H9 (cell line): ENCODE data around the gene CDH15. TPM values are rescaled to one million over a fixed set of nuclear protein-coding genes. Genes with fewer than 3 reads are reported as not detected.

ENCODE experiments used
- DNase-seq: peaks from one replicate; pipeline ENCODE4 v3.0.0-alpha.2; 2017
- H2AFZ ChIP-seq: one replicate; pipeline ENCODE4 v1.6.1; 2013; ENCODE audit warnings: mild to moderate bottlenecking, low read length, control low read depth, moderate library complexity
- H2AK5ac ChIP-seq: 2 replicates; pipeline ENCODE4 v1.6.1; 2013; ENCODE audit warnings: low read length, control low read depth, mixed read lengths; ENCODE audit not compliant: insufficient read length
- H2BK120ac ChIP-seq: one replicate; pipeline ENCODE4 v1.6.1; 2013; ENCODE audit warnings: low read depth, mild to moderate bottlenecking, low read length, control low read depth, inconsistent platforms; ENCODE audit not compliant: poor library complexity, severe bottlenecking
- H2BK12ac ChIP-seq: 2 replicates; pipeline ENCODE4 v1.6.1; 2013; ENCODE audit warnings: low read length, control low read depth, mixed read lengths, low read depth; ENCODE audit not compliant: insufficient read length
- H2BK15ac ChIP-seq: 2 replicates; pipeline ENCODE4 v1.6.1; 2013; ENCODE audit warnings: low read depth, low read length, control low read depth
- H2BK20ac ChIP-seq: one replicate; pipeline ENCODE4 v1.6.1; 2013; ENCODE audit warnings: low read depth, mild to moderate bottlenecking, low read length, control low read depth, inconsistent platforms; ENCODE audit not compliant: poor library complexity, severe bottlenecking
- H2BK5ac ChIP-seq: 2 replicates; pipeline ENCODE4 v1.6.1; 2013; ENCODE audit warnings: low read length, control low read depth, mixed read lengths; ENCODE audit not compliant: insufficient read length
- H3K14ac ChIP-seq: 2 replicates; pipeline ENCODE4 v1.6.1; 2013; ENCODE audit warnings: low read length, control low read depth; ENCODE audit not compliant: insufficient read depth
- H3K18ac ChIP-seq: 2 replicates; pipeline ENCODE4 v1.6.1; 2013; ENCODE audit warnings: low read depth, mild to moderate bottlenecking, mixed read lengths, low read length, control low read depth; ENCODE audit not compliant: insufficient read length
- H3K23ac ChIP-seq: 2 replicates; pipeline ENCODE4 v1.6.1; 2013; ENCODE audit warnings: low read length, control low read depth, mixed read lengths, low read depth; ENCODE audit not compliant: insufficient read length
- H3K23me2 ChIP-seq: 2 replicates; pipeline ENCODE4 v1.6.1; 2013; ENCODE audit warnings: low read depth, mild to moderate bottlenecking, mixed read lengths, low read length, control low read depth; ENCODE audit not compliant: insufficient read length, poor library complexity, severe bottlenecking
- H3K27ac ChIP-seq: 2 replicates; pipeline ENCODE4 v1.5.1; 2013; ENCODE audit warnings: low read length, control low read depth, mixed read lengths, low read depth; ENCODE audit not compliant: insufficient read length
- H3K27me3 ChIP-seq: 2 replicates; pipeline ENCODE4 v1.6.1; 2013; ENCODE audit warnings: low read length, control low read depth, inconsistent platforms; ENCODE audit not compliant: insufficient read depth
- H3K4ac ChIP-seq: 2 replicates; pipeline ENCODE4 v1.6.1; 2013; ENCODE audit warnings: low read depth, mild to moderate bottlenecking, control low read depth, inconsistent platforms, low read length, moderate library complexity
- H3K4me1 ChIP-seq: 2 replicates; pipeline ENCODE4 v1.6.1; 2013; ENCODE audit warnings: low read length, control low read depth, inconsistent platforms; ENCODE audit not compliant: insufficient read depth
- H3K4me2 ChIP-seq: 2 replicates; pipeline ENCODE4 v1.6.1; 2013; ENCODE audit warnings: low read length, control low read depth, mixed read lengths; ENCODE audit not compliant: insufficient read length, insufficient read depth
- H3K56ac ChIP-seq: 2 replicates; pipeline ENCODE4 v1.6.1; 2013; ENCODE audit warnings: low read depth, mild to moderate bottlenecking, mixed read lengths, low read length, control low read depth; ENCODE audit not compliant: insufficient read length
- H3K79me1 ChIP-seq: 2 replicates; pipeline ENCODE4 v1.6.1; 2013; ENCODE audit warnings: low read depth, mild to moderate bottlenecking, moderate library complexity, low read length, control low read depth, inconsistent platforms; ENCODE audit not compliant: insufficient read depth, poor library complexity, severe bottlenecking
- H3K79me2 ChIP-seq: 2 replicates; pipeline ENCODE4 v1.6.1; 2013; ENCODE audit warnings: low read length, control low read depth, inconsistent platforms; ENCODE audit not compliant: insufficient read depth
- H3K9ac ChIP-seq: 2 replicates; pipeline ENCODE4 v1.6.1; 2013; ENCODE audit warnings: low read length, control low read depth, mixed read lengths; ENCODE audit not compliant: insufficient read length; ENCODE audit errors: extremely low read depth
- H3K9me3 ChIP-seq: one replicate; pipeline ENCODE4 v1.6.1; 2013; ENCODE audit warnings: low read depth, low read length, inconsistent platforms; ENCODE audit not compliant: control insufficient read depth
- H3T11ph ChIP-seq: one replicate; pipeline ENCODE4 v1.6.1; 2013; ENCODE audit warnings: mild to moderate bottlenecking, low read length, control low read depth, inconsistent platforms
- H4K20me1 ChIP-seq: one replicate; pipeline ENCODE4 v1.6.1; 2013; ENCODE audit not compliant: control insufficient read depth, insufficient read length, insufficient read depth
- H4K5ac ChIP-seq: 2 replicates; pipeline ENCODE4 v1.6.1; 2013; ENCODE audit warnings: low read depth, mild to moderate bottlenecking, mixed read lengths, low read length, control low read depth; ENCODE audit not compliant: insufficient read length
- H4K8ac ChIP-seq: replicated peaks from 2 replicates; pipeline ENCODE4 v1.6.1; 2013; ENCODE audit warnings: low read length, control low read depth, mixed read lengths, low read depth; ENCODE audit not compliant: insufficient read length
- H4K91ac ChIP-seq: 2 replicates; pipeline ENCODE4 v1.6.1; 2013; ENCODE audit warnings: low read depth, mild to moderate bottlenecking, moderate library complexity, mixed read lengths, low read length, control low read depth; ENCODE audit not compliant: insufficient read length
- H3K27ac Mint-ChIP-seq, 3 experiments: 2 replicates in 2 of 3; 3 replicates in 1 of 3; pipeline ENCODE4 v1.8.0; 2020 to 2021; ENCODE audit warnings: mixed read lengths in 3 of 3, mild to moderate bottlenecking in 1 of 3, moderate library complexity in 1 of 3
- H3K27me3 Mint-ChIP-seq: 2 replicates; pipeline ENCODE4 v1.8.0; 2021; ENCODE audit warnings: low read depth, mild to moderate bottlenecking, moderate library complexity, mixed read lengths
- H3K36me3 Mint-ChIP-seq, 3 experiments: 2 replicates in 2 of 3; 3 replicates in 1 of 3; pipeline ENCODE4 v1.8.0; 2020 to 2021; ENCODE audit warnings: low read depth in 3 of 3, mixed read lengths in 3 of 3; ENCODE audit not compliant: insufficient read depth in 1 of 3
- H3K4me1 Mint-ChIP-seq, 2 experiments: 2 replicates each; pipeline ENCODE4 v1.8.0; 2020; ENCODE audit warnings: mixed read lengths in 2 of 2
- H3K4me3 Mint-ChIP-seq, 2 experiments: 2 replicates in 1 of 2; 3 replicates in 1 of 2; pipeline ENCODE4 v1.8.0; 2020 to 2021; ENCODE audit warnings: mild to moderate bottlenecking in 2 of 2, mixed read lengths in 2 of 2, moderate library complexity in 1 of 2
- H3K9me3 Mint-ChIP-seq, 2 experiments: 2 replicates in 1 of 2; 3 replicates in 1 of 2; pipeline ENCODE4 v1.8.0; 2020; ENCODE audit warnings: mild to moderate bottlenecking in 2 of 2, mixed read lengths in 2 of 2, moderate library complexity in 1 of 2
- CTCF ChIP-seq: fragments of 200-600 bp; sonication (generic); conservative IDR thresholded peaks from 3 replicates; pipeline ENCODE4 v1.8.0; 2021; ENCODE audit warnings: antibody characterized with exemption, mild to moderate bottlenecking
- WGBS: extraction: QIAGEN DNeasy Blood & Tissue Kit; methylation state at CpG from one replicate; pipeline ENCODE4 v1.1.7; 2013; ENCODE audit warnings: missing lambda C conversion rate, low lambda C conversion rate, mixed read lengths; ENCODE audit not compliant: insufficient read length; ENCODE audit errors: extremely low coverage; 5-methylcytosine and 5-hydroxymethylcytosine counted together
- total RNA-seq: library from RNA; stranded (reverse); gene quantifications from 2 replicates; pipeline ENCODE4 v1.2.1, GENCODE V29; 2021

Gene CDH15
- total RNA-seq, 1 experiment from 2014 or later, result 0.28 TPM

GRCh38 chr16:89174877-89175276, 3.3 kb downstream of the CDH15 start:
- Histone ChIP-seq H2BK15ac (no peak overlapping the region), H3K9ac (no peak overlapping the region)
- no peaks in the 10 kb centered on the region for H3K9me3 Mint-ChIP-seq

More at GRCh38 chr16:89174877-89175276, 3.3 kb downstream of the CDH15 start:
- H3K9me3 ChIP-seq, result no peaks in the 10 kb centered on the region
- H3T11ph ChIP-seq, result no peak overlapping the region
- no peak overlapping the region for H2AK5ac ChIP-seq
- H3K4me2 ChIP-seq, result no peak overlapping the region
- no peaks in the 10 kb centered on the region for H3K79me2 ChIP-seq
- no peaks in the 10 kb centered on the region for H3K79me1 ChIP-seq
- no peak for DNase-seq
- Mint-ChIP-seq H3K4me3 (no peak overlapping the region), H3K36me3 (no peaks in the 10 kb centered on the region), H3K27me3 (peaks cover 18% of the 10 kb centered on the region), H3K4me1 (peaks cover 12 to 23% of the 10 kb centered on the region in 2 experiments), H3K27ac (no peak overlapping the region)
- H3K23ac ChIP-seq, result no peak overlapping the region
- H4K91ac ChIP-seq, result no peak overlapping the region
- WGBS, result no CpG with 5 or more reads among the region's 14 CpGs
- H3K56ac ChIP-seq, result no peak overlapping the region
- H2BK20ac ChIP-seq, result no peak overlapping the region
- H3K27me3 ChIP-seq, result no peaks in the 10 kb centered on the region
- no peaks in the 10 kb centered on the region for H3K4me1 ChIP-seq
- no peak overlapping the region; the same call in 1 of the 2 replicates for H3K14ac ChIP-seq
- no peak for TF ChIP-seq CTCF
- no peak overlapping the region for H2AFZ ChIP-seq
- H4K5ac ChIP-seq, result no peak overlapping the region
- no peak overlapping the region for H2BK12ac ChIP-seq
- H2BK120ac ChIP-seq, result no peak overlapping the region
- peaks cover 6% of the 10 kb centered on the region for H3K23me2 ChIP-seq
- no peak overlapping the region for H4K8ac ChIP-seq
- H3K4ac ChIP-seq, result no peak overlapping the region
- H3K27ac ChIP-seq, result no peak overlapping the region
- H2BK5ac ChIP-seq, result no peak overlapping the region
- peak overlapping the region; percentile 25 for H3K18ac ChIP-seq
- no peaks in the 10 kb centered on the region for H4K20me1 ChIP-seq
